ENCODE measurements around the gene TMEM52.
"Not testable (repeated sequence)": the region's sequence is repeated elsewhere in the genome, so short reads cannot be mapped to it uniquely, and the experiment has no call there.

TMEM52 gene

DNA sequence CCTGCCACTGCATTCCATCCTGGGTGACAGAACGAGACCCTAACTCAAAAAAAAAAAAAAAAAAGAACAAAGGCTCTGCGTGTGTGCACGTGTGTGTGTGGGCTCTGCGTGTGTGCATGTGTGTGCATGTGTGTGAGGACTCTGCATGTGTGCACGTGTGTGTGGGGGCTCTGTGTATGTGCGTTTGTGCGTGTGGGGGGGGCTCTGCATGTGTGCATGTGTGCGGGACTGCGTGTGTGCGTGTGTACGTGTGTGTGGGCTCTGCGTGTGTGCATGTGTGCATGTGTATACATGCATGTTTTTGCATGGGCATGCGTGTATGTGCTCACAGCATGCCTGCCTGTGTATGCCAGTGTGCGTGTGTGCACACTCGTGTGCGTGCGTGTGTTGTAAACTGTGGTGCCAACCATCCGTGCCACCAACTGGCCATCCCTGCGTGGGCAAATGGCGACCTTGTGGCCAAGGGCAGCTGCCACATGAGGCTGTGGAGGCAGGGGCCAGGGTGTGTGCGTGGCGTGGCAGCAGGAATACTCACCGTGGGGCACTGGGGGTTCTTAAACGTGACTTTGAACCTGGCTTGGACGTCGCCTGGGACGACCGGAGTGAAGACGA is 26.8 kb upstream of the TMEM52 start:
- DNase-seq: no peak

GRCh38 chr1:1943834-1944570 is 24.9 kb upstream of the TMEM52 start:
- DNase-seq: peak; percentile 60

DNA sequence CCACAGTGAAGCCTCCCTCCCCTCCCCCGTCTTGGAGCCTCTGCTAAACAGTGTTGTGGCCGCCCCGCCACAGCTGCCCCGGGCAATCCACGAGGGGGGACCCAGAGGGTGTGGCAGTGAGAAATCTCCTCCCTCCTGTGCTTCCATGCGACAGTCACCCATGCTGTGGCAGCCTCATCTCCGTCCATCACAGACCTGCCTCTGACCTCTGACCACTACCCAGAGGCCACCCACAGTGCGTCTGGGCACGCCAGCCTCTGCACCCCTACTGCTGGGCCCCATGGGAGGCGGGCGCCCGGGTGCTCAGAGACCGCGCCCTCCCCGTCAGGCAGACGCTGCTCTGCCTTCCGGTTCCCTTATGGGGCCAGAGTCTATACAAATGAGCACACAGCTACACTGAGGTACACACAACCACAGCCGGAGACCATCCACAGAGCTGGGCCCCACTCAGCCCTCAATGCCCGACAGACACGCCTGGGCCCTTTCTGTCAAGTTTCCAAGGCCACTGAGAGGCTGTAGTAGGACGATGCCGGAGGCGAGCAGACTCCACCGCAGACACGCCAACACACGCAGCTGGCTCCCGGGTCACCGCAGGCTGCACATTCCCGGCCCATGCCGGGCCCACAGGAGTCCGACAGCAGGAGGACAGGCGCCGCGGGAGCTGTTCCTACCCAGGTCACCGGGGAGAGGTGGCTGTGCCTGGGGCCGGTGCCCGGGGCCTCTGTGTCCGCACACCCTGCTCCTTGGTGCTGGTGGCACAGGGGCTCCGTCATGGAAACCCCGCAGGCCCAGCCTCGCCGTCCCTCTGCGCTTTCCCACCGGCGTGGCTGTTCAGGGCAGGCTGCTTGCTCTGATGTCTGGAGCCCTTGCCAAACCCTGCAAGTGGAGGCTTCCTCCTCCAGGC is 23.9 kb upstream of the TMEM52 start:
- DNase-seq: no peak

DNA sequence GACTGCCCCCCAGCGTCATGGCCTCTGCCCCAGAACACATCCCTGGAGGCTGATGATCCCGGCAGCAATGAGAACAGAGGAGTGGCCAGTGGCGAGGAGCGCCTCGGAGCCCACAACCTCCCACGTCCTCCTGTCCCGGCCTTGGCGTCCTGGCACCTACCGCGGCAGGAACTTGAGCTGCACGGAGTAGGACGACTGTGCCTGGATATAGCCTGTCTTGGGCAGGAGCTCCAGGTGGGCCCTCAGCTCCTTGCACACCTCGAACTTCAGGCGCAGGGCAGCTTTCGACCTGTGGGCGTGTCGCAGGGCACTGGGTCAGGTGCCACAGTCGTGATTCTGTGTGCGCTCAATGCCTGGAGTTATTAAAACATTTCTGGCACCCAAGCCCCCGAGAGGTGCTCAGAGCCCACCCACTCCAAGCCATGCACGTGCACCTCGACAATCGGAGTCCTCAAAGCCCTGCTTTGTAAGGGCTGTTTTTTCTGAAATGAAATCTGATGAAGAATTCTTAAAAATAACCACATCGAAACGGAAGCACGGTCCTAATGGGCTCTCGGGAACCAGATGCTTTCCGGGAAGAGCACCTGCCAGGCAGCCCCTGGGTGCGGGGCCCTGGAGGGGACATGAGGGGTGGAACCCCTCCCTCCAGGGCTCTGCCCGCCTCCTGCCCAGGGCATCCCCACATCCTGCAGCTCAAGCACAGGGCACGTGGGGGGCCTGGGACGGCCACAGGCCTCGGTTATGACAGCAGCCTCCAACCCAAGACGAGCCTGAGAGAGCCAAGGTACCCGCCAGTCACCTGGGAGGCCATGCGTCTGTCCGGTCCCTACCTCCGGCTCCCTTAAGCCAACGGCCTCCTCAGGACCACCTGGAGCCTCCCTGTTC is 23.0 kb upstream of the TMEM52 start:
- DNase-seq: no peak

- no peak for DNase-seq
Measured at GRCh38 chr1:1941211-1941841, 22.2 kb upstream of the TMEM52 start.

GRCh38 chr1:1940123-1940425 is 21.0 kb upstream of the TMEM52 start:
- DNase-seq: no peak

DNA sequence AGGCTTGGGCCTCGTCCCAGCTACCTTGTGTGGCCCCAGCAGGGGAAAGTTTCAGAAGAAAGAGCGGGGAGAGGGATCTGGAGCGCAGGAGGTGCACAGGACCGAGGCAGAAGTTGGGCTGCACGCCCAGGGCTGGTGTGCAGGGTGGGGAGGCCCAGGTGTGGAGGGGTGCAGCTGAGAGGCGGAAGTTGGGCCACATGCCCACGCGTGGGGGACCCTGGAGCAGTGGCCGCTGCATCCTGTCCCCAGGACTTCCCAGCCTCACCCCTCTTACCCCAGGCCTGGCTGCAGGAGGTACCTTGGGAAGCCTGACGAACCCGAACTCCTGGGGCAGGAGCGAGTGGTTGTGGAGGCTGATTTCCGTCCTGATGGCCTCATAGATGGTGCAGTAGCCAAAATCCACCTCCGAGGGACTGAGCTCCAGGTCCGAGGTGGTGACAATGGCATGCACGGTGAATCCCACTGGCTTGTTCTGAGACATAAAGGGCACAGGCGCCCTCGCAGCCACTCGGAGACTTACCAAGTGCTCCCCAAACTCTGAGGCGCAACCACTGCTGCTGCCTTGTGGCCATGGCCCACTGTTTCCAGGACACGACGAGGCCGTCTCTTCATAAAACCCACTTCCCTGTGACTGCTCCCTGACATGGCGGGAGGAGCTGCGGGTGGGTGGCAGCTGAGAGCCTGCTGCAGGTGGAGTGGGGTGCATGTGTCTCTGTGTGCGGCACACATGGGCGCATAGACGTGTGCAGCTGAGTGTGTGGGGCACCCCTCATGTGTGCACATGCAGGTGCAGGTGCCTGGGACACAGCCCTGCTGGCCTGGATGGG is 20.4 kb upstream of the TMEM52 start:
- DNase-seq: no peak

DNA sequence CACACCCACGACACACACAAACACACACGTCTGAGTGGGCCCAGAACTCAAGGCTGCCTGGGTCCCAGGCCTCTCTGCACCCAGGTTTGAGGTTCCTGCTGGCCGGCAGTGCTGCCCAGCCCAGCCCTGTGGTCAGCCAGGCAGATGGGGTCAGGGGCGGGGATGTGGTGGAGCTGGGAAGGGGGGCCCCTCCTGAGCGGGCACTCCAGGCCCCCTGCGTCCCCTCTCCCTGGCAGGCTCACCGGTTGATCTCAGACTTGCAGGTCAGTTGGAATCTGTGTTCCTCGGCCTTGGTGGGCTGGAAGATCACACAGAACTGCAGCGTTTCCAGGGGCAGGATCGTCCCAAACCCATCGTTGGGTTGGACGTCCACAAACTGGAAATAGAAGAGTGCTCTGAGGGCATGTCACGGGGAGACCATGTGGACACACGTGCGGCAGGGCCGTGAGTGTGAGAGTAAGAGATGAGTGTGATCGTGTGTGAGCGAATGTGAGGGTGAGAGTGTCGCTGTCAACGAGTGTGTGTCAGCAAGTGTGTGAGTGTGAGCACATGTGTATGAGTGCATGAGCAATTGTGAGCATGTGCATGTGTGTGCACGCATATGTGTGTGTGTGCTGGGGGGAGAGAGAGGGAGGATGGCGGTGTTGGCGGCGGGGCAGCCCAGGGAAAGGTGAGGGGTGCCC is 19.7 kb upstream of the TMEM52 start:
- no peak for DNase-seq

DNA sequence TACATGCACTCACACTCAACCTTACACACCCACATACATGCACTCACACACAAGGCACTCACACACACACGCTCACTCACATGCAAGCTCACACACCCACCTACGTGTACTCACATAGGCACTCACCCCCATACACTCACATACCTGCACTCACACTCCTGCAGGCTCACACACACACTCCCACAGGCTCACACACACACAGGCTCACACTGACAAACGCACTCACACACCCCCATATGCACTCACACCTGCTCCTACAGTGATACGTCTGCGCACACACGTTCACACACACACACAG is 19.1 kb upstream of the TMEM52 start:
- DNase-seq: no peak

DNA sequence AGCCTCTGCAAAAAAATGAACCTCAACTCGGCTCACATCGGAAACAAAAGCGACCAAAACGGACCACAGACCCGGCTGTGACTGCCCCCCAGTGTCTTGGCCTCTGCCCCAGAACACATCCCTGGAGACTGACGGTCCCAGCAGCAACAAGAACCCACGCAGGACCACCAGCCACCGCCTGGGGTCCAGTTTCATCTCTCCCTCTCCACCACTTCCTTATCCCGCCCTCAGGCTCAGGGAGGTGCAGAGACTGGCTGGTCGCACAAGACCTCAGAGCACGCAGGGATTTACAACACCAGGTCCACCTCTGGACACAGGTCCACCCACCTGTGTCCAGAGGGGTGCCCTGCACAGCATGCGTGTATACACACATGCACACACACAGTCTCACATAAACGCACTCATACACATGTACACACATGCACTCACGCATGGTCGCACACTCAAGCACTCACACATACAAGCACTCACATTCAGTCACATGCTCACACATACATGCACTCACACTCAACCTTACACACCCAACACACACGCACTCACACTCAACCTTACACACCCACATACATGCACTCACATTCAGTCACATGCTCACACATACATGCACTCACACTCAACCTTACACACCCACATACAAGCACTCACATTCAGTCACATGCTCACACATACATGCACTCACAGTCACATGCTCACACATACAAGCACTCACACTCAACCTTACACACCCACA is 18.6 kb upstream of the TMEM52 start:
- DNase-seq: no peak

DNA sequence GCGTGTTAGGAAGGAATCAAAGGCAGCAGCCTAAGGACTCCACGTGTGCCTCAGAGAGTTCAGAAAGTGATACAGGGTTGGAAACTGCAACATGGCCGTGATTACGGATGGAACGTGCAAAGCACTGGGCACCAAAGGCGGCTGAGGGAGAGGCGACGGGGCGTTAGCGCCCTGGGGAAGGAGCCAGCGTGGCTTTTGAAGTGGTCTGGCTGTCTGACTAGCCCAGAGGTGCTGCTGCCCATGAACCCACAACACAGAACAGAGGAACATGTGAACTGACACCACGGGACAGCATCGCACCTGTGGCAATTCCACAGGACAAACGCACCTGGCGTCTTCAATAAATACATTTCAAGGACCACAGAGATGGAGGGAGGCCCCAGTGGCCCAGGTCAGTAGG is 18.0 kb upstream of the TMEM52 start:
- no peak for DNase-seq

- DNase-seq: not testable (repeated sequence)
Measured at GRCh38 chr1:1934848-1935247, 15.8 kb upstream of the TMEM52 start.

DNA sequence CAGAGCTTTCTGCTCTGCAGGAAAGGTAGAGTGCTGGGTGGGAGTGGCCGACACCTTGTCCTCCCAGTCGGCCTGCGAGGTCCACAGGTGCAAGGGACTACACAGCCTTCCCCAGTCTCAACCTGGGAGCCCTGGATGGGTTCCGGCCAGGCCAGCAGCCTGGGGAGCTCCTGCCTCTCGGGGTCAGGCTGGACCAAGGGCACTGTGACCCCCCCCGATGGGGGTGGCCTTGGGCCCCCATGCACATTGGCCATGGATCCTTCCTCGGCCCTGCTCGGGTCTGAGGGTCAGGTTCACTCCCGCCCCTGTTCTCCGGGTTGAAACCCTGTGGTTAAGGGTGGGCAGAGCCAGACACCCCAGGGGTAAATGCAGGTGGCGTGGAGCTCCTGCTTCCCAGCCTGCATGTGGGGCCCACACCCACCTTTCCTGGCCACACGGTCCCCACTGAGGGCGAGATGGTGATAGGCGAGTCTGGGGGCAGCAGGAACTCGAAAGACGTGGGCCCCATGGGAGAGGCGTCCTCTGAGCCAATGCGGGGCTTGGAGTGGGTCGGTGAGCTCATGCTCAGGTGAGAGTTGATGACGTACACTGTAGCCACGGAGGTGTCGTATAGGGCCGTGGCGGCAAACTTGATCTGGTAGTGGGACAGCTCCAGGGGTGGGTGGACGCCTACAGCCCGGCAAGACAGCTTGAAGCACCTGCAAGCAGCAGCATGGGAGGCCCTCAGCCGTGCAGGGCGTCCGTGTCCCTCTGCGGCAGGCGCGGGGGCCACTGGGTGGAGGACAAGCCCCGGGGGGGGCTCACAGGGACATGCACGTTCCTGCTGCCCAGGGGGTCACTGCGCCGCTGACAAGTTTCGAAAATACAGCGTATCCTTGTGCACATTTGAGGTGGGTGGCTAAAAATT is 10.8 kb upstream of the TMEM52 start:
- no peak for DNase-seq

GRCh38 chr1:1929102-1929638 is 10.1 kb upstream of the TMEM52 start:
- DNase-seq: no peak

DNA sequence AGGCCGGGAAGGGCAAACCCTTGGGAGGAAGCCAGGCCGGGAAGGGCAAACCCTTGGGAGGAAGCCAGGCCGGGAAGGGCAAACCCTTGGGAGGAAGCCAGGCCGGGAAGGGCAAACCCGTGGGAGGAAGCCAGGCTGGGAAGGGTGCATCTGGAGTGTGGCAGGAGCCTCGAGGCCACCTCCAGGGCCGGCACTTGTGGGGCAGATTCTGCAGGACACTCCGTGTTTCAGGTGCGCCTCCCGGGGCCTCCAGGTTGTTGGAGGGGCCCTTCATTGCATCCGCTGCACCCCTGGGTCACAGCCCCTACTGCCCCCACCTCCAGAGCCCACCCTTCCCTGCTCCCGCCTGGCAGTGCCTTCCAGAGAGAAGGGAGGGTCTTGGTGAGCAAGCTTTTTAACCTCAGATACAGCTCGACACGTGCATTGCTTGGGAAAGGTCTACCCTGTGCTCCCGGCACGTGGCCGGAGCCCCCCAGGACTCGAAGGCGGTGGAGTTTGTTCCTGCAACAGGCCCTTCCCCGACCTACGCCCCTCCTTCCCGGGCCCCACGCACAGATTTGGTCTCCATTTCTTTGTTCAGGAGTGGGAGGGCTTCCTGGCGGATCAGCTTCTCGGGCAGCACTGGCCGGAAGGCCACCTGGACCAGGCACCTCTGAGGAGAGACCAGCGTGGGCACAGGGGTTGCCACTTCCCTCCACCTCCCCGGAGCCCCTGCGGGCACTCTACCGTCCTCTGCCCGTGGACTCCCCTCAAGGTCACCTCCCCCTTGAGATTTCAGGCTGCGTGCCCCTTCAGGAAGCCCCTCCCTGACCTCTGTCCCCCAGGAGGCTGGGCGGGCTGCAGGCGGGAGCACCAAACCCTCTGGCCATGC is 9.4 kb upstream of the TMEM52 start:
- DNase-seq: no peak

DNA sequence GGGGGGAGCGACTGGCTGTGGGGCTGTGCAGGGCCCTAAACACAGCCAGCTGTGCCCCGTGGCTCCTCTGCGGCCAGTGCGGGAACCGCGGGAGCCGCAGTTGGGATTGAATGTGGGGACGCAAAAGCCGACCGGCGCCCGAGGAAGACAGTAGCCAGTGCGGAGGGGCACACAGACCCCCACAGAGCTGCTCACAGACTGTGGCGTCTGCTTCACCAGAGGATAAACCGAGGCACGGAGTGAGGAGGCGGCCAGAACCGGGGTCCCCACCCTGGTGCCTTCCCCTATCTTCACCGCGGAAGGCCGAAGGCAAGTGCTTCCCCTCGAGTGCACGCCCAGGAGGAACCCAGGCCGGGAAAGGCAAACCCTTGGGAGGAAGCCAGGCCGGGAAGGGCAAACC is 8.7 kb upstream of the TMEM52 start:
- no peak for DNase-seq

- DNase-seq: no peak
Measured at GRCh38 chr1:1926886-1927660, 8.0 kb upstream of the TMEM52 start.

All from activated CD4-positive, alpha-beta T cell treated with anti-CD3 and anti-CD28 coated beads, Interleukin-2, Interleukin-6, amounts not matched to agents 100 ng/mL and 50 ng/mL, durations not matched to agents 16 hours and 8 hours (primary cell).